NCI-H1417 (cell line): ENCODE data around the gene SOX21.
"Not testable (repeated sequence)": the region's sequence is repeated elsewhere in the genome, so short reads cannot be mapped to it uniquely, and the experiment has no call there.

ENCODE experiments used
- DNase-seq, 3 experiments: peaks; one replicate each; lab custom pipeline; 2025; lab: John Stamatoyannopoulos, UW

SOX21 gene

GRCh38 chr13:94712287-94712811 lies at the start of gene SOX21:
Gene SOX21 (minus strand): TSS chr13:94712545. CDS start chr13:94712049, 496 bp downstream.
- DNase-seq = peak; percentile 38 to 75 (median 73)

GRCh38 chr13:94761407-94761806 lies 49.1 kb upstream of the SOX21 start:
- DNase-seq = no peak

- DNase-seq = no peak
These were observed 46.9 kb upstream of the SOX21 start for GRCh38 chr13:94759120-94759728.

- no peak for DNase-seq
These were observed 46.2 kb upstream of the SOX21 start for GRCh38 chr13:94758436-94758960.

GRCh38 chr13:94753327-94753726 lies 41.0 kb upstream of the SOX21 start:
- DNase-seq = peak; percentile 53 to 75 (median 64)

- no peak for DNase-seq
These were observed 36.8 kb upstream of the SOX21 start for GRCh38 chr13:94749162-94749561.

- no peak for DNase-seq
These were observed 26.9 kb upstream of the SOX21 start for GRCh38 chr13:94739235-94739634.

- no peak for DNase-seq
These were observed 18.7 kb upstream of the SOX21 start for GRCh38 chr13:94731028-94731427.

GRCh38 chr13:94729941-94730340 lies 17.6 kb upstream of the SOX21 start:
- not testable (repeated sequence) for DNase-seq

GRCh38 chr13:94726425-94726824 lies 14.1 kb upstream of the SOX21 start:
- no peak for DNase-seq

- DNase-seq = peak in 1 of 3 experiments; percentile 31
These were observed 10.4 kb upstream of the SOX21 start for GRCh38 chr13:94722609-94723345.

- not testable (repeated sequence) for DNase-seq
These were observed 6.4 kb upstream of the SOX21 start for GRCh38 chr13:94718697-94719096.

- DNase-seq = no peak
These were observed 5.6 kb upstream of the SOX21 start for GRCh38 chr13:94717916-94718315.

GRCh38 chr13:94716016-94716415 lies 3.7 kb upstream of the SOX21 start:
- peak in 1 of 3 experiments; percentile 26 for DNase-seq

- no peak for DNase-seq
These were observed 1.3 kb upstream of the SOX21 start for GRCh38 chr13:94713561-94714182.

- peak; percentile 48 to 71 (median 70) for DNase-seq
These were observed 641 bp upstream of the SOX21 start for GRCh38 chr13:94712812-94713560.

GRCh38 chr13:94711561-94712286 lies 621 bp downstream of the SOX21 start:
- DNase-seq = peak; percentile 64 to 89 (median 78)

- DNase-seq = peak; percentile 68 to 85 (median 80)
These were observed 1.3 kb downstream of the SOX21 start for GRCh38 chr13:94710881-94711560.

GRCh38 chr13:94710065-94710781 lies 2.1 kb downstream of the SOX21 start:
- peak in 2 of 3 experiments; percentile 57 to 65 for DNase-seq
